Measurements from ENCODE around the gene ERMP1.

Gene ERMP1

DNA sequence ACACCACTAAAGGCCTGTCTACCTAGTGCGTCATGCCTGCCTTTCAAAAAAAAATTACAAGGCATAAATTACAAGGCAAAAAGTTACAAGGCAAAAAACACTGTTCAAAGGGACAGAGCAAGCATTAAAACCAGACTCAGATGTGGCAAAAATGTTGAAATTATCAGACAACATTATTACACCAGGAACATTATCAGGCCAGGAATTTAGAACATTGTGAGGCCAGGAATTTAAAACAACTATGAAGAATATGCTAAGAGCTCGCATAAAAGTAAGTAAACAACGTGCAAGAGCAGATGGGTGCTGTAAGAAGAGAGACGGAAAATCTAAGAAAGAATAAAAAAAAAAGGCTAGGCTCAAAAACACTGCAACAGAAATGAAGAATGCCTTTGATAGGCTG lies 39.6 kb upstream of the ERMP1 start:
- peak overlapping the region; percentile 44 for H3K27ac ChIP-seq
- TF ChIP-seq, protein P1, sequence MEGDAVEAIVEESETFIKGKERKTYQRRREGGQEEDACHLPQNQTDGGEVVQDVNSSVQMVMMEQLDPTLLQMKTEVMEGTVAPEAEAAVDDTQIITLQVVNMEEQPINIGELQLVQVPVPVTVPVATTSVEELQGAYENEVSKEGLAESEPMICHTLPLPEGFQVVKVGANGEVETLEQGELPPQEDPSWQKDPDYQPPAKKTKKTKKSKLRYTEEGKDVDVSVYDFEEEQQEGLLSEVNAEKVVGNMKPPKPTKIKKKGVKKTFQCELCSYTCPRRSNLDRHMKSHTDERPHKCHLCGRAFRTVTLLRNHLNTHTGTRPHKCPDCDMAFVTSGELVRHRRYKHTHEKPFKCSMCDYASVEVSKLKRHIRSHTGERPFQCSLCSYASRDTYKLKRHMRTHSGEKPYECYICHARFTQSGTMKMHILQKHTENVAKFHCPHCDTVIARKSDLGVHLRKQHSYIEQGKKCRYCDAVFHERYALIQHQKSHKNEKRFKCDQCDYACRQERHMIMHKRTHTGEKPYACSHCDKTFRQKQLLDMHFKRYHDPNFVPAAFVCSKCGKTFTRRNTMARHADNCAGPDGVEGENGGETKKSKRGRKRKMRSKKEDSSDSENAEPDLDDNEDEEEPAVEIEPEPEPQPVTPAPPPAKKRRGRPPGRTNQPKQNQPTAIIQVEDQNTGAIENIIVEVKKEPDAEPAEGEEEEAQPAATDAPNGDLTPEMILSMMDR (conservative IDR thresholded peaks at IDR 0.05), result no peak

DNA sequence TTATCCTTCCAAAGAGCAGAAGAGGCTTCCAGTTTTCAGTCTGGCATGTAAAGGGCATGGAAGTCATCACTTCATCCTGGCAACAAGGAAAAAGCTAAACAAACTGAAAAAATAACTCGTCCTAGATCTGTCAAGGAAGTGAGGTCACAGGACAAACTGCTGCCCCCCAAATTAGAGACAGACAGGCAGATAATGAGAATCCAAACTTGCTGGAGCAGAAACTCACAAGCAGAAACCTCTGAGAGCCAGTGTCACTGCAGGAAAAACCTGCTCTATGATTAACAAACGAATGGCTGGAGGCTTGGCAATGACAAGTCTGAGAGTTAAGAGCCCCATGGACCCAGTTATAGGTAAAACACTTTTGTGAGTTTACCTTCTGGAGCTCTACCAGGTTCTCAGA lies 38.9 kb upstream of the ERMP1 start:
- TF ChIP-seq, protein P1 (conservative IDR thresholded peaks at IDR 0.05), result no peak
- H3K27ac ChIP-seq, result peak overlapping the region; percentile 44

DNA sequence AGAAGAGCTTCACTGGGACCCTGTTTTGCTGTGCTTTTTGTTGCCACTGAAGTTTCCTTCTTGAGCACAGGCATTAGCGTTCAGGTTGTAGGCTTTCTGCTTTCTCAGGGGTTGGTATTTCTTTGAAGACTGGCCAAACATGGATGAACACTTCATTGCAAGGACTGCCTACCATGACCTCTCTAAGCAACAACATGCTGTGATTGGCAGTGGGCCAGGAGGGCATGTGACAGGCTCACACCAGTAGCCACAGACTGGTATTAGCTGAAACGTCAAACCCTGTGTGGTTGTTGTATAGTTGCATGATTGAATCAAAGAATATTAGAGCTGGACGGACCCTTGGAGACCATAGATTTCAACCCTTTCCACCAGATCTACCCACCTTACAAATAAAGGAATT lies 37.8 kb upstream of the ERMP1 start:
- H3K27ac ChIP-seq, result no peak overlapping the region
- TF ChIP-seq, protein P1 (conservative IDR thresholded peaks at IDR 0.05), result no peak

DNA sequence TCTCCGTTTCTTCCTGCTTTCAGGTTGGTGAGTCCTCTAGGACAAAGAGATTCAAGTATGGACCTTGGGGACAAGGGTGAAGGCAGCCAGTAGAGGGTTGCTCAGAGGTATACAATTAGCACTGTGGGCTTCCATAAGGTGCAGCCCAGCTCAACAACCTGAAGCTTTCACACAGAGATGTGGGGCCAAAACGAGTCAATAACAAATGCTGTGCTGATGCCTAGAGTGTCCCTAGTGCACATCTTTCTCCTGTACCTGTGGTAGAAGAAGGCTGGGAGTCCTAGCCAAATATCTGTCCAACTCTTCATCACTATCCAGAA lies 37.1 kb upstream of the ERMP1 start:
- no peak overlapping the region for H3K27ac ChIP-seq
- TF ChIP-seq, protein P1 (conservative IDR thresholded peaks at IDR 0.05), result no peak

DNA sequence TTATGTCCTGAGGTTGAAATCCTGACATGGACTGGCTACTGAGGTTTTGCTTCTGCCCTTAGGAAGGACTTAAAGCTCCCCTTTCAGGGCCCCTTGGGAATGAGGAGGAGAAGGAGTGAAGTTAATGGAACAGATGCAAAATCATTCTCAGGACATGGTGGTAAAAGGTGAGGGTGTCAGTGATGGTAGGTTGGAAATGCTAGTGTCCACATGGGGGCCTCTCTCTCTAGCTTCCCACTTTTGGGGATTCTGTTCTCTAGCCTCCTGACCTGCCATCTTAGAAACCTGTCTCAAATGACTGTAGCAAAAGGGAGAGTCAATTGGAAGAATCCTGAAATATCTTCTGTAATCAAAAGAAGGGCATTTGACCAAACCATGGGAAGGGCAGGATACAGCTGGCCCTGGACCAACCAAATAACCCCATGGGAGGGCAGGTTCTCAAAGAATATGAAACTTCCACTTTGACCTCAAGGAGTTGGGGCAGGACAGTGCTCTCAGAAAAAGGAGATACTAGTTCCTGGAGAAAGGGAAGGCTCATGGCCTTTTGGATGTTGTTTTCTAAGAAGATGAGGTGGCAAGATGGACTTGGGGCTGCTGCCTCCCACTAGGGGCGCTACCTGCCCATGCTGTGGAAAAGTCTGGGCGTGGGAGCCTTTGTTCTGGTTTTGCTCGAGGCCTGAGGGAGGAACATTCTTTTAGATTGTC lies 36.5 kb upstream of the ERMP1 start:
- TF ChIP-seq, protein P1 (conservative IDR thresholded peaks at IDR 0.05), result no peak
- no peak overlapping the region for H3K27ac ChIP-seq

DNA sequence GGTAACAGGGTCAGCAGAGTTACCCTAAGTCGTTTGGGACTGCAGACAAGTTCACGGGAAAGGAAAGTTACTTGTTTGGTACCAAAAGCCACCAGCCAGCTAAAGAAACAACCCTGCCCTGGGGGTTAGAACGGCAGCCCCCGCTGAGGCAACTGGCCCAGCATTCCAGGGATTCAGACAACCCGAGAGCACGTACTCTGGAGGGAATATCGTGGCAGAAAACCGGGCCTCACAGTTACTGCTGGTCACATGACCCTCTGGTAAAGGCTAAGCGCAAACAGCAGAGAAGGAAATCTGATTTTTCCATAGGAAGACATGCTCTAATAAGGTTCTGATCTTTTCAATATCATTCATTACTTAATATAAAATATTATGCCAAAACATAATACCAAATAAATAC lies 35.3 kb upstream of the ERMP1 start:
- H3K27ac ChIP-seq, result no peak overlapping the region
- TF ChIP-seq, protein P1 (conservative IDR thresholded peaks at IDR 0.05), result no peak

DNA sequence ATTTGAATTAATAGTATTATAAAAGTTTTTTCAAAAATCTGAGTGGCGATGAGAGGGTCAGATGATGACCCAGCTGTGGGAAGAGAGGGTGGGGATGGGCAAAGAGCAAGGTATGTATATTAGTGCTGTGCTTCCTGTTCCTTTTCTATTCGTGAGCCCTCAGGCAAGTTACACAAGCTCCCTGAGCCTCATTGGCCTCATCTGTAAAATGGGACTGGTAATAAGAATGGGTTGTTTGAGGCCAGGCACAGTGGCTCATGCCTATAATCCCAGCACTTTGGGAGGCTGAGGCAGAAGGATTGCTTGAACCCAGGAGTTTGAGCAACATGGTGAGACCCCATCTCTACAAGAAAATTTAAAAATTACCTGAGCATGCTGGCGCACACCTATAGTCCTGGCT lies 33.8 kb upstream of the ERMP1 start:
- TF ChIP-seq, protein P1 (conservative IDR thresholded peaks at IDR 0.05), result no peak
- no peak overlapping the region for H3K27ac ChIP-seq

Data from VCaP (cell line).